ENCODE measurements around the gene RAD51B. TPM values are rescaled to one million over a fixed set of nuclear protein-coding genes. Genes with fewer than 3 reads are reported as not detected.

Gene RAD51B
- total RNA-seq, 1 experiment from 2014 or later, result 29.9 TPM

- Histone ChIP-seq H3K4me2 (no peak overlapping the region), H4K20me1 (ENCODE audit: insufficient read depth) (no peaks in the 10 kb centered on the region), H3K4me1 (replicated peaks; ENCODE audit: insufficient read depth) (peaks cover 22% of the 10 kb centered on the region), H3K9me2 (ENCODE audit: insufficient read depth) (no peaks in the 10 kb centered on the region), H3K27me3 (ENCODE audit: insufficient read depth, low read depth) (no peaks in the 10 kb centered on the region), H3K36me3 (ENCODE audit: low read depth) (no peaks in the 10 kb centered on the region), H3K9me3 (ENCODE audit: insufficient read depth, low read depth) (peaks cover 4% of the 10 kb centered on the region; the same call in 1 of the 2 replicates), H3K79me2 (ENCODE audit: low read depth) (no peaks in the 10 kb centered on the region), H3K4me3 (no peak overlapping the region), H3K27ac (no peak overlapping the region), H3F3A (ENCODE audit: insufficient read depth, low read depth) (peaks cover 3% of the 10 kb centered on the region; the same call in 1 of the 2 replicates), H2AFZ (no peak overlapping the region)
- no peak for TF ChIP-seq CTCF (conservative IDR thresholded peaks at IDR 0.05)
- no peak for TF ChIP-seq EZH2 (IDR thresholded peaks at IDR 0.05; ENCODE audit: low read depth)
- ChIA-PET POLR2A (ENCODE audit: unreplicated experiment) (interaction anchor here (0.7 to 1.0 kb wide), 3 partner anchors 48 to 524 kb away, joined by 3 to 5 read pairs (median 3); no protein-coding TSS in a partner anchor), CTCF (no interaction called here)
- no peak for DNase-seq
- BruUV-seq (replicated peaks), result no TSS peak
- intact Hi-C loops (cut with micrococcal nuclease; ENCODE audit: unreplicated experiment), result no loop called here
Observed at GRCh38 chr14:68418174-68419118, 598.9 kb downstream of the RAD51B start.

- H3K4me3 ChIP-seq, result no peak overlapping the region
- H3F3A ChIP-seq (ENCODE audit: insufficient read depth, low read depth), result no peaks in the 10 kb centered on the region
- ChIA-PET CTCF (no interaction called here), POLR2A (ENCODE audit: unreplicated experiment) (interaction anchor here (0.6 kb wide), 1 partner anchor 115 kb away, joined by 3 read pairs; no protein-coding TSS in a partner anchor)
- peaks cover 8% of the 10 kb centered on the region for H3K4me1 ChIP-seq (replicated peaks; ENCODE audit: insufficient read depth)
- no peaks in the 10 kb centered on the region for H4K20me1 ChIP-seq (ENCODE audit: insufficient read depth)
- no peaks in the 10 kb centered on the region; the same call in 1 of the 2 replicates for H3K9me3 ChIP-seq (ENCODE audit: insufficient read depth, low read depth)
- DNase-seq, result no peak
- no peak overlapping the region for H3K4me2 ChIP-seq
- H2AFZ ChIP-seq, result no peak overlapping the region
- intact Hi-C loops (cut with micrococcal nuclease; ENCODE audit: unreplicated experiment), result no loop called here
- no peak for TF ChIP-seq EZH2 (IDR thresholded peaks at IDR 0.05; ENCODE audit: low read depth)
- TF ChIP-seq CTCF (conservative IDR thresholded peaks at IDR 0.05), result no peak
- no peaks in the 10 kb centered on the region for H3K79me2 ChIP-seq (ENCODE audit: low read depth)
- H3K9me2 ChIP-seq (ENCODE audit: insufficient read depth), result no peaks in the 10 kb centered on the region
- BruUV-seq (replicated peaks), result no TSS peak
- H3K27me3 ChIP-seq (ENCODE audit: insufficient read depth, low read depth), result no peaks in the 10 kb centered on the region
- H3K36me3 ChIP-seq (ENCODE audit: low read depth), result no peaks in the 10 kb centered on the region
- H3K27ac ChIP-seq, result no peak overlapping the region
Observed at GRCh38 chr14:68420350-68420749, 600.8 kb downstream of the RAD51B start.

- intact Hi-C loops (cut with micrococcal nuclease; ENCODE audit: unreplicated experiment), result no loop called here
- no peaks in the 10 kb centered on the region; the same call in 1 of the 2 replicates for H3F3A ChIP-seq (ENCODE audit: insufficient read depth, low read depth)
- TF ChIP-seq EZH2 (IDR thresholded peaks at IDR 0.05; ENCODE audit: low read depth) (no peak), CTCF (conservative IDR thresholded peaks at IDR 0.05) (no peak)
Observed at GRCh38 chr14:68421116-68421515, 601.5 kb downstream of the RAD51B start.

More at GRCh38 chr14:68421116-68421515, 601.5 kb downstream of the RAD51B start:
- H3K4me3 ChIP-seq, result no peak overlapping the region
- H2AFZ ChIP-seq, result no peak overlapping the region
- no peaks in the 10 kb centered on the region for H4K20me1 ChIP-seq (ENCODE audit: insufficient read depth)
- DNase-seq, result no peak
- ChIA-PET POLR2A (ENCODE audit: unreplicated experiment) (no interaction called here), CTCF (no interaction called here)
- no peaks in the 10 kb centered on the region for H3K27me3 ChIP-seq (ENCODE audit: insufficient read depth, low read depth)
- no peaks in the 10 kb centered on the region for H3K36me3 ChIP-seq (ENCODE audit: low read depth)
- H3K9me2 ChIP-seq (ENCODE audit: insufficient read depth), result no peaks in the 10 kb centered on the region
- H3K4me1 ChIP-seq (replicated peaks; ENCODE audit: insufficient read depth), result peaks cover 8% of the 10 kb centered on the region
- H3K79me2 ChIP-seq (ENCODE audit: low read depth), result no peaks in the 10 kb centered on the region
- no peak overlapping the region for H3K4me2 ChIP-seq
- peaks cover under 1% of the 10 kb centered on the region; the same call in 1 of the 2 replicates for H3K9me3 ChIP-seq (ENCODE audit: insufficient read depth, low read depth)
- BruUV-seq (replicated peaks), result no TSS peak
- H3K27ac ChIP-seq, result no peak overlapping the region
